K562 (cell line): ENCODE data around the gene AS3MT. TPM values are rescaled to one million over a fixed set of nuclear protein-coding genes. Genes with fewer than 3 reads are reported as not detected.

Experiments
- ATAC-seq: fragments of 200-7000 bp; cut with Tn5 transposase; 3 replicates; pipeline ENCODE4 v1.9.1; 2020; ENCODE audit warnings: moderate library complexity
- BruUV-seq: library from RNA; stranded (reverse); fragments of 400-500 nt; replicated peaks from 2 replicates; lab custom pipeline; 2021; lab: Mats Ljungman, UMichigan
- CTCF ChIA-PET: fragments of 300-600 bp; formaldehyde crosslinking; extraction: SDS; loops from one replicate; lab custom pipeline; 2021; ENCODE audit warnings: low intra/inter-chr PET ratio; lab: Yijun Ruan, JAX
- POLR2A ChIA-PET: fragments of 300-600, 350-650 bp; sonication (Branson Sonifier 250); formaldehyde crosslinking; extraction: SDS; loops from one replicate; lab custom pipeline; 2021; ENCODE audit warnings: antibody characterized with exemption, inconsistent platforms; lab: Yijun Ruan, JAX
- DNase-seq, 4 experiments: peaks; one replicate each; pipeline versions ENCODE4 v3.0.0 to v3.0.0-alpha.2; 2011 to 2018; ENCODE audit warnings: low spot score in 3 of 4, mixed read lengths in 3 of 4; ENCODE audit errors: extremely low read depth in 1 of 4
- FAIRE-seq: peaks from 2 replicates; lab custom pipeline; 2011; peaks lifted over from hg19 to GRCh38; lab: Jason Lieb, UNC
- H2AFZ ChIP-seq: 2 replicates; pipeline ENCODE4 v1.6.0; 2011; ENCODE audit warnings: low read depth, low read length, control low read depth, inconsistent platforms
- H3K27ac ChIP-seq: fragments of 200-600 bp; 3 replicates; pipeline ENCODE4 v1.8.0; 2011; ENCODE audit warnings: low read depth, mild to moderate bottlenecking, control low read depth, inconsistent platforms, low read length, moderate library complexity, mixed read lengths; ENCODE audit errors: extremely low read depth
- H3K27me3 ChIP-seq, 2 experiments: fragments of 300-600 bp in 1 of 2; 2 replicates in 1 of 2; 3 replicates in 1 of 2; pipeline versions ENCODE4 v1.6.0 to v1.8.0; 2011; ENCODE audit warnings: inconsistent platforms in 2 of 2, low read length in 2 of 2, mild to moderate bottlenecking in 1 of 2, mixed read lengths in 1 of 2, moderate library complexity in 1 of 2; ENCODE audit not compliant: control insufficient read depth in 2 of 2, insufficient read depth in 2 of 2
- H3K36me3 ChIP-seq: fragments of 300-600 bp; 3 replicates; pipeline ENCODE4 v1.8.0; 2011; ENCODE audit warnings: mild to moderate bottlenecking, low read length, inconsistent platforms; ENCODE audit not compliant: control insufficient read depth, insufficient read depth
- H3K4me1 ChIP-seq, 2 experiments: fragments of 200-600 bp in 1 of 2; replicated peaks in 1 of 2; 2 replicates in 1 of 2; 3 replicates in 1 of 2; pipeline versions ENCODE4 v1.5.1 to v1.8.0; 2011; ENCODE audit warnings: inconsistent platforms in 2 of 2, low read length in 2 of 2, mild to moderate bottlenecking in 1 of 2, mixed read lengths in 1 of 2, moderate library complexity in 1 of 2; ENCODE audit not compliant: control insufficient read depth in 2 of 2, insufficient read depth in 2 of 2
- H3K4me2 ChIP-seq: 2 replicates; pipeline ENCODE4 v1.6.1; 2011; ENCODE audit warnings: low read length, control low read depth, inconsistent platforms, mixed read lengths; ENCODE audit not compliant: insufficient read depth
- H3K4me3 ChIP-seq: fragments of 200-600 bp; sonication (generic), shearing (Covaris generic); 2 replicates; pipeline ENCODE4 v1.5.1; 2016; ENCODE audit warnings: control low read depth, inconsistent platforms
- H3K79me2 ChIP-seq: fragments of 200-600 bp; 3 replicates; pipeline ENCODE4 v1.8.0; 2011; ENCODE audit warnings: low read length, inconsistent platforms; ENCODE audit not compliant: control insufficient read depth, insufficient read depth
- H3K9ac ChIP-seq, 2 experiments: 2 replicates each; pipeline versions ENCODE4 v1.6.0 to v1.6.1; 2011; ENCODE audit warnings: low read depth in 2 of 2, low read length in 2 of 2, control low read depth in 1 of 2, inconsistent platforms in 1 of 2, mild to moderate bottlenecking in 1 of 2, mixed read lengths in 1 of 2; ENCODE audit not compliant: insufficient read depth in 1 of 2
- H3K9me1 ChIP-seq: one replicate; pipeline ENCODE4 v1.6.0; 2011; ENCODE audit warnings: inconsistent platforms, mild to moderate bottlenecking, low read length, moderate library complexity; ENCODE audit not compliant: control insufficient read depth, insufficient read depth
- H3K9me3 ChIP-seq: replicated peaks from 2 replicates; pipeline ENCODE4 v1.5.1; 2011; ENCODE audit warnings: low read depth, low read length, inconsistent platforms; ENCODE audit not compliant: control insufficient read depth, insufficient read depth
- H4K20me1 ChIP-seq: replicated peaks from 2 replicates; pipeline ENCODE4 v1.6.1; 2011; ENCODE audit warnings: low read length, inconsistent platforms, mixed read lengths; ENCODE audit not compliant: control insufficient read depth, insufficient read depth
- BDP1 ChIP-seq: IDR thresholded peaks from 3 replicates; pipeline ENCODE4 v1.6.1; 2011; ENCODE audit not compliant: insufficient read length, insufficient read depth
- ERF ChIP-seq: fragments of 450-650 bp; formaldehyde crosslinking; IDR thresholded peaks from 2 replicates; pipeline ENCODE4 v1.4.0; 2020; ENCODE audit warnings: mild to moderate bottlenecking, mixed read lengths
- ETV6 ChIP-seq, 3 experiments: fragments of 150-350 bp in 1 of 3; sonication (generic) in 1 of 3; formaldehyde crosslinking in 1 of 3; IDR thresholded peaks; 2 replicates each; pipeline versions ENCODE4 v1.6.1 to v1.8.0; 2014 to 2022; ENCODE audit warnings: borderline replicate concordance in 2 of 3, low read depth in 2 of 3, antibody characterized with exemption in 1 of 3, low read length in 1 of 3, mild to moderate bottlenecking in 1 of 3, missing genetic modification reagents in 1 of 3
- HCFC1 ChIP-seq: IDR thresholded peaks from 2 replicates; pipeline ENCODE4 v1.6.1; 2012; ENCODE audit warnings: low read depth, low read length, improper control_type of control experiment
- KDM2B ChIP-seq: fragments of 250-450 bp; sonication (Bioruptor Pico); IDR thresholded peaks from 2 replicates; pipeline ENCODE4 v1.8.0; 2021; ENCODE audit warnings: mild to moderate bottlenecking, moderate library complexity
- MEIS2 ChIP-seq: fragments of 450-650 bp; IDR thresholded peaks from 2 replicates; pipeline ENCODE4 v1.6.1; 2014; ENCODE audit warnings: mild to moderate bottlenecking; ENCODE audit not compliant: partially characterized antibody
- NKRF ChIP-seq: fragments of 450-650 bp; IDR thresholded peaks from 2 replicates; pipeline ENCODE4 v1.6.1; 2016; ENCODE audit warnings: borderline replicate concordance
- NR0B1 ChIP-seq: fragments of 450-650 bp; IDR thresholded peaks from one replicate; pipeline ENCODE4 v1.6.1; 2018; ENCODE audit warnings: mild to moderate bottlenecking, moderate library complexity; ENCODE audit not compliant: partially characterized antibody
- RFX7 ChIP-seq: fragments of 250-450 bp; sonication (Bioruptor Pico); IDR thresholded peaks from 2 replicates; pipeline ENCODE4 v1.5.1; 2021; ENCODE audit warnings: mild to moderate bottlenecking
- SMARCB1 ChIP-seq: IDR thresholded peaks from 2 replicates; pipeline ENCODE4 v1.6.1; 2011; ENCODE audit warnings: improper control_type of control experiment, low read depth; ENCODE audit not compliant: insufficient read length
- SNIP1 ChIP-seq: fragments of 450-650 bp; IDR thresholded peaks from 2 replicates; pipeline ENCODE4 v1.7.1; 2017; ENCODE audit warnings: low read depth, mild to moderate bottlenecking
- SREBF1 ChIP-seq: fragments of 150-350 bp; IDR thresholded peaks from 2 replicates; pipeline ENCODE4 v1.6.1; 2014; ENCODE audit warnings: antibody characterized with exemption, low read depth, low read length, borderline replicate concordance
- STAT5A ChIP-seq: IDR thresholded peaks from 2 replicates; pipeline ENCODE4 v1.6.1; 2012; ENCODE audit warnings: low read length, inconsistent platforms, borderline replicate concordance
- ZNF316 ChIP-seq: fragments of 450-650 bp; IDR thresholded peaks from 2 replicates; pipeline ENCODE4 v1.6.1; 2016
- ZNF512 ChIP-seq: IDR thresholded peaks from 2 replicates; pipeline ENCODE4 v1.6.1; 2016; ENCODE audit warnings: missing genetic modification characterization, missing compliant biosample characterization
- WGBS: fragments of 100-300 bp; shearing (Covaris generic); methylation state at CpG from one replicate; pipeline ENCODE4 v1.1.6; 2016; ENCODE audit warnings: low coverage, mixed read lengths; ENCODE audit not compliant: insufficient coverage; ENCODE audit errors: missing lambda C conversion rate; 5-methylcytosine and 5-hydroxymethylcytosine counted together
- in situ Hi-C: fragments of 300-500 bp; cut with MboI; formaldehyde crosslinking; loops from 4 replicates; pipeline ENCODE4 v1.15.0; 2018; ENCODE audit warnings: inconsistent platforms, mixed read lengths
- intact Hi-C: fragments of 100-400 bp; cut with micrococcal nuclease; formaldehyde crosslinking; loops from 2 replicates; pipeline ENCODE4 v1.14.2; 2022
- polyA plus RNA-seq, 8 experiments: library from polyadenylated mRNA; depleted of rRNA in 4 of 8; stranded (reverse) in 5 of 8; unstranded in 3 of 8; fragments of >200 nt; fragmentation: Nextera tagmentation in 2 of 8; fragmentation: Illumina TruSeq in 1 of 8; extraction: Ambion mirVana in 2 of 8; extraction: Trizol in 1 of 8; gene quantifications; 2 replicates each; pipeline versions ENCODE4 v1.2.1 to v1.2.3, GENCODE V29; 2011 to 2014; ENCODE audit warnings: inconsistent platforms in 1 of 8, missing spikeins in 1 of 8
- total RNA-seq, 7 experiments: library from RNA; depleted of rRNA in 6 of 7; stranded (reverse); fragments of >200 nt in 6 of 7; fragmentation: Illumina TruSeq in 2 of 7; extraction: Trizol in 2 of 7; gene quantifications; 2 replicates each; pipeline versions ENCODE4 v1.2.1 to v1.2.3, GENCODE V29; 2011 to 2021; ENCODE audit warnings: low replicate concordance in 1 of 7
- TF ChIP-seq, protein P1 (sequence below): fragments of 450-650 bp; IDR thresholded peaks from 2 replicates; pipeline ENCODE4 v1.6.1; 2016

AS3MT gene
- total and polyA plus RNA-seq, 9 of the 15 experiments (the other 6 are each of a cell fraction or from before 2014, with no cell fraction given): 0.04 to 0.33 (median 0.19) TPM; not detected in 2

DNA sequence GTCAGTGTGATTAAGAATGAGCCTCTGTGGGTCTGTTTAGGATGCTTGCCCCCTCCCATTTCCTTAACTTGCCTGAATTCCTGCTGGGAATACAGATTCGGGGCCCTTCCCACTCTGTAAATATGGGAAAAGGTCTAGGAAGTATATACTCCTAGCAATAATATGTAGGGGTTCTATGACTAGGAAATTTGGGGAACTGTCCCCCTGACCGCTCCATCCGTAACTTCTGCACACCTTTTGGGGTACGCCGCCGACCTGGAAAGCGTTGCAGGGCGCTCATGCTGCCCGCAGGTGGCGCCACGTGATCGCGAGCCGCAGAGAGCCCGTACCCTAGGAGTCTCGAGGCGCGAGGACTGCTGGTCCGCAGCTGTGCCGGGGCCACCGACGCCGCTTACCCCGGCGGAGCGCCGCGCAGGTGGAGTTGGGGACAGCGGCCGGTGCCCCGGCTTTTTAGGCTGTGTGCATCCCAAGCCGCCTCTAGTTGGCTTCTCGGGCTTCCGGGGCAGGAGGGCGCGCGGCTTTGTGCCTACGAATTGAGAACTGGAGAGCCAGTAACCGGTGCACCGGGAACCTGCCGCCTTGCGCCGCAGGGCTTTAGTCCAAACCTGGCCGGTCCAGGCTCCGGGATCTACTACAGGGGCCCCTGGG, 48.2 kb downstream of the AS3MT start:
- no peaks in the 10 kb centered on the region for H4K20me1 ChIP-seq
- H3K9me3 ChIP-seq: no peaks in the 10 kb centered on the region
- peaks cover 0 to 26% of the 10 kb centered on the region in 2 experiments; a peak in 3 of 5 replicates for H3K4me1 ChIP-seq
- ChIA-PET POLR2A (interaction anchor here (0.5 to 1.5 kb wide), 12 partner anchors 15 to 317 kb away, joined by 3 to 7 read pairs (median 3); no protein-coding TSS in a partner anchor), CTCF (interaction anchor here (0.6 to 3.7 kb wide), 7 partner anchors 16 to 417 kb away, joined by 3 to 61 read pairs (median 4); no protein-coding TSS in a partner anchor)
- no peaks in the 10 kb centered on the region for H3K9me1 ChIP-seq
- peak overlapping the region; percentile 96 for H2AFZ ChIP-seq
- under 1% methylated on average over 25 of the region's 45 CpGs for WGBS
- H3K36me3 ChIP-seq: no peaks in the 10 kb centered on the region
- H3K27ac ChIP-seq: peak overlapping the region; percentile 81; the same call in 2 of the 3 replicates
- in situ Hi-C loops (loop anchor here (5.0 kb wide), 3 partner anchors 80 to 325 kb away; partner anchors contain the start of gene CYP17A1), intact Hi-C loops (loop anchor here (1.0 to 10.0 kb wide), 4 partner anchors 45 to 567 kb away; no protein-coding TSS in a partner anchor)
- ATAC-seq (peak; percentile 73), FAIRE-seq (no peak), DNase-seq (peak; percentile 56 to 79 (median 65))
- H3K4me3 ChIP-seq: peak overlapping the region; percentile 87
- peaks cover 25% of the 10 kb centered on the region for H3K79me2 ChIP-seq
- BruUV-seq: no TSS peak
- peak overlapping the region; percentile 60 to 92; a peak in 3 of 4 replicates for H3K9ac ChIP-seq
- H3K4me2 ChIP-seq: peak overlapping the region; percentile 87
- H3K27me3 ChIP-seq: no peaks in the 10 kb centered on the region
- TF ChIP-seq ZNF512 (tag): no peak
- no peak for TF ChIP-seq MEIS2
- TF ChIP-seq ETV6 (IDR thresholded peaks at IDR 0.05; ENCODE audit: borderline replicate concordance in 1 of 2, low read depth in 2 of 2, low read length in 1 of 2): no peak
- TF ChIP-seq ETV6 (CRISPR knock-in tag; IDR thresholded peaks at IDR 0.05; ENCODE audit: borderline replicate concordance): no peak
- TF ChIP-seq, protein P1, sequence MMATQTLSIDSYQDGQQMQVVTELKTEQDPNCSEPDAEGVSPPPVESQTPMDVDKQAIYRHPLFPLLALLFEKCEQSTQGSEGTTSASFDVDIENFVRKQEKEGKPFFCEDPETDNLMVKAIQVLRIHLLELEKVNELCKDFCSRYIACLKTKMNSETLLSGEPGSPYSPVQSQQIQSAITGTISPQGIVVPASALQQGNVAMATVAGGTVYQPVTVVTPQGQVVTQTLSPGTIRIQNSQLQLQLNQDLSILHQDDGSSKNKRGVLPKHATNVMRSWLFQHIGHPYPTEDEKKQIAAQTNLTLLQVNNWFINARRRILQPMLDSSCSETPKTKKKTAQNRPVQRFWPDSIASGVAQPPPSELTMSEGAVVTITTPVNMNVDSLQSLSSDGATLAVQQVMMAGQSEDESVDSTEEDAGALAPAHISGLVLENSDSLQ: no peak
- no peak for TF ChIP-seq HCFC1
- no peak for TF ChIP-seq SMARCB1
- TF ChIP-seq ZNF316: no peak
- no peak for TF ChIP-seq RFX7 (CRISPR knock-in tag)
- TF ChIP-seq NKRF: peak; percentile 71; the same call in 1 of the 2 replicates
- TF ChIP-seq NR0B1: no peak
- no peak for TF ChIP-seq KDM2B
- no peak for TF ChIP-seq ERF (CRISPR knock-in tag)
- no peak for TF ChIP-seq SREBF1
- TF ChIP-seq BDP1: no peak
- no peak for TF ChIP-seq SNIP1
- no peak for TF ChIP-seq STAT5A
